ENCODE results near the gene ACSL3.
"Not testable (repeated sequence)": the region's sequence is repeated elsewhere in the genome, so short reads cannot be mapped to it uniquely, and the experiment has no call there.

Gene ACSL3

DNA sequence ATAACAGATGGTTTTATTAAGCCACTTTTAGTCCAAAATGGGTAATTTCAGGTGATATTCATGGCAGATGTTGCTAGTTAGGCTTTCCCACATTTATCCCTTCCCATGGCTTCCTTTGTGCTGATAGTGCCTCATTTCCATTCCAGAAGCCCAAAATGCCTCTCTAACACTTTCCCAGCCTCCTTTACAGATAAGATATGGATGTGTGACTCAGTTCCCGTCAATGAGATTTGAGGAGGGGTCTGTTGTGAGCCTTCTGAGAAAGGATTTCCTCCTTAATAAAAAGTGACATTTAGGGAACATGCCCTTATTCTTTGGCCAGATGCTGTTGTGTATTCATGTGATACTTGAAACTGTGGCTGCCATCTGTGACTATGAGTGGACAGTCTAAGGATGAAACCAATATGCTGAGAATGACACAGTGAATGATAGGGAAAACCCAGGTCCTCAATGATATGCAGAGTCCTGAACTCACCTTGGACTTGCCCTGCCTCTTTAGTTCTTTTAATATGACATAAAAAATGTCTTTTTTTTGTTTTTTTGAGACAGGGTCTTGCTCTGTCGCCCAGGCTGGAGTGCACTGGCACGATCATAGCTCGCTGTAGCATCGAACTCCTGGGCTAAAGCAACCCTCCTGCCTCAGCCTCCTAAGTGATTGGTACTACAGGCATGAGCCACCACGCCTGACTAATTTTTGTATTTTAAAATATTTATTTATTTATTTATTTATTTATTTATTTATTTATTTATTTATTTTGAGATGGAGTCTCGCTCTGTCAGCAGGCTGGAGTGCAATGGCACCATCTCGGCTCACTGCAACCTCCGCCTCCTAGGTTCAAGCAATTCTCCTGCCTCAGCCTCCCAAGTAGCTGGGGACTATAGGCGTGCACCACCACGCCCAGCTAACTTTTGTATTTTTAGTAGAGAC, 5.8 kb upstream of the ACSL3 start:
- no peak for DNase-seq

- DNase-seq = no peak
Measured at GRCh38 chr2:222859786-222860612, 837 bp upstream of the ACSL3 start.

GRCh38 chr2:222861411-222862105, 722 bp downstream of the ACSL3 start:
- DNase-seq = peak; percentile 32

- DNase-seq = no peak
Measured at GRCh38 chr2:222862106-222862908, 1.5 kb downstream of the ACSL3 start.

GRCh38 chr2:222862909-222863544, 2.2 kb downstream of the ACSL3 start:
- no peak for DNase-seq

DNA sequence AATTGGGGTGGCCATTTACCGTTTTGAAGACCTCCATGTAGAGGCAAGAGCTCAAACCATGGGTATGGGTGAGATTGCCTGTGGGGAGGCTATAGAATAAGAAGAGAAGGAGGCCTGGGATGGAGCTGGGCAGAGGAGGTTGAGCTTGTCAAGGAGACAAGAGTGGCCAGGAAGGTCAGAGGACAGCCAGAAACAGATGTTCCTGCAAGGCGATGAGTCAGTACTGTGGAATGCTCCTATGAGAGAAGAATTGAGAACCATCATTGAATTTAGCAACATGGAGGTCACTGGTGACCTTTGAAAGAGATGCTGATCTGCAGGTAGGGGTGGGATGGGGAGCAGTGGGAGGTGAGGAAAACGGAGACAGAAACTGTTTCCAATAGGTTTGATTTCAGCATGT, 3.5 kb downstream of the ACSL3 start:
- no peak for DNase-seq

DNA sequence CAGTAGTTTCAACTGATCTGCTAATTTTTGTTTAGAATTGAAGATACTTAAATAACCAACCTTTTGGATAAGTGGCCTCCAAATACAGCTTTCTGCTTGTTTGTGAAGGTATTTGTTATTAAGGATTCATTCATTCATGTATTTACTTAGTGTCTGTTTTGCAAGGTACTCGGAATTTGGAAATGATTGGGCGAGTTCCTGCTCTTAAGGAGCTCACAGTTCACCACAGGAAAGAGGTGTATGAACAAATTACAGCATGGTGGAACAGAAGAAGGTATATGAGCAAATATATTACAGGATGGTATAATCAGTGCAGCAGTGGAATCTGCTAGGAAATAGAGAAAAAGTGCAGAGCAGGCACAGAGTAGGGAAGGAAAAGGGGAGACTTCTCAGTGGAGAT, 4.5 kb downstream of the ACSL3 start:
- no peak for DNase-seq

DNA sequence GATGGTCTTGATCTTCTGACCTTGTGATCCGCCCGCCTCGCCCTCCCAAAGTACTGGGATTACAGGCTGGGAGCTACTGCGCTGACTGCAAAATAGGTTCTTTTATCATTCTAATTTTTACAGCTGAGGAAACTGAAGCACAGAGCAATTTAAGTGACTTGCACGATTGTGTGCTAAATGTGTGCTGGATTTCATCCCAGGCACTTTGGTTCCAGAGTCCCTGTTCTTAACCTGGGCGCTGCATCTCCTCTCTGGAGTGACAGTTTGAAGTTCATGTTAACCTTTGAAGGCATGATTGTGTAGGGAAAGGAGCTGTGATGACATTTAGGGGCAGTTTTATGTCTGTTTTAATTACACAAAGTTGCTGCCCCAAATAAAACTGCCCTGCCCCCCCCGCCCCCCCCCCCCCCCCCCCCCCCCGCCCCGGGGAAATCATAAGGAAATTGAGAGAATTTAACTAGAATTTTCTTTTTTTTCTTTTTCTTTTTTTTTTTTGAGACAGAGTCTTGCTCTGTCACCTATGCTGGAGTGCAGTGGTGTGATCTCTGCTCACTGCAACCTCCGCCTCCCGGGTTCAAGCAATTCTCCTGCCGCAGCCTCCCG, 5.6 kb downstream of the ACSL3 start:
- no peak for DNase-seq

GRCh38 chr2:222868560-222869251, 7.9 kb downstream of the ACSL3 start:
- DNase-seq = not testable (repeated sequence)

GRCh38 chr2:222869252-222869560, 8.4 kb downstream of the ACSL3 start:
- no peak for DNase-seq

DNA sequence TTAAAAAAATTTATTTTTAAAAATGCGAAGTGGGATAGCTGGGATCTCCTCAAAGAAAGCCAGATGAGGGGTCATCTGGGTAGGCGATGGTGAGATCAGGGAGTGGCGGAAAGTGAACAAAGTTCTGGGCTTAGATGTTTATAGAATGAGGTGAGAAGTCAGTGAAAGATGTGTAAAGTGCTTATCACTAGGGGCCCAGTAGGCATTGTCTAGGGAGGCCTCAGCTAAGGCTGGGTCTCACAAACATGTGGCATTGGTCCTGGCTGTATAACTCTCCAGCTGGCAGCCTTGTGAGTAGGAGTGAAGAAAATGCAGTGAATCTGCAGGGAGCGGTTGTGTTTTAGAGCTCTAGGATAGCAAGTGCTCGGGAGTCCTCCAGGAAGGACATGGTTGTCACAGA, 10.5 kb downstream of the ACSL3 start:
- no peak for DNase-seq

DNA sequence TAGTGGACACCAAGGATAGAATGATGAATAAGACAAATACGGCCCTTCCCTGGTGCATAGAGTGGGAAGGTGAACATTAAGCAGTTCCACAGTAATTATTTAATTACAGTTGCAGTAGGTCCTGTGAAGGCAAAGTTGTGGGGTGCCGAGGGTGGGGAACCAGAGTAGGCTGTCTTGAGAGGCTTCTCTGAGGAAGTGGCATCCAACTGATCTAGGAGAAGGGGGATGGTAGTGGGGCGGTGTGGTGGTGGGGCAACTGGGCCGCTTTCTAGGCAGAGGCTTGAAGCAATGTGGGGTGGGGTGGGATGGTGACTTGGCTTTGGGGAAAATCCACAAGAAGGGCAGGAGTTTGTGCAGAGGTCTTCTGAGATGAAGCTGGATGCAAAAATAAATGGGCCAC, 11.7 kb downstream of the ACSL3 start:
- DNase-seq = no peak

- DNase-seq = no peak
Measured at GRCh38 chr2:222875482-222875881, 14.6 kb downstream of the ACSL3 start.

- no peak for DNase-seq
Measured at GRCh38 chr2:222876947-222877346, 16.1 kb downstream of the ACSL3 start.

- no peak for DNase-seq
Measured at GRCh38 chr2:222877556-222878300, 16.9 kb downstream of the ACSL3 start.

DNA sequence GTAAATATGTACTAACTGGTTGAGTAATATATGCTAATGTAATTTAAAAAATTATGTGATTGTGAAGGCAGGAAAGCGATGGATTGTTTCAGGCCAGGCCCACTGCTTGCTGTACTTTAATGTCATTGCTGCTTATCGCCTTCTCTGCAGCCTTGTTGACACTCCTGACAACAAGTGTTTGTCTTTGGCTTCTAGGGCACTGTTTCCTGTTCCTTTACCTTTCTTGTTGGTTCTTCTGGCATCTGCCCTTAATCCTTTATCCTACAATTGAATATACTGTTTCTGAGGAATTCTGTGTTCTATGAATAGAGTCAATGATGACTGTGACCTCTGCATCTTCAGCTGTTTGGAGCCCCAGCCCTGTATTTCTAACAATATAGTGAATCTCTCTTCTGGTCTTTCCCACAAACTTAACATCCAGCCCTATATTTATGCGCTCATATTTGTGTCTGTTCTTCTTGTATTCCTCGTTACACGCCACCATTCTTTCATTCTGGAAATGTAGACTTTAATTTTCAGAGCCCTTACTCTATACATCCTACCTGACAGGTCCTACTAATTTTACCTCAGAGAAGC, 17.6 kb downstream of the ACSL3 start:
- DNase-seq = no peak

DNA sequence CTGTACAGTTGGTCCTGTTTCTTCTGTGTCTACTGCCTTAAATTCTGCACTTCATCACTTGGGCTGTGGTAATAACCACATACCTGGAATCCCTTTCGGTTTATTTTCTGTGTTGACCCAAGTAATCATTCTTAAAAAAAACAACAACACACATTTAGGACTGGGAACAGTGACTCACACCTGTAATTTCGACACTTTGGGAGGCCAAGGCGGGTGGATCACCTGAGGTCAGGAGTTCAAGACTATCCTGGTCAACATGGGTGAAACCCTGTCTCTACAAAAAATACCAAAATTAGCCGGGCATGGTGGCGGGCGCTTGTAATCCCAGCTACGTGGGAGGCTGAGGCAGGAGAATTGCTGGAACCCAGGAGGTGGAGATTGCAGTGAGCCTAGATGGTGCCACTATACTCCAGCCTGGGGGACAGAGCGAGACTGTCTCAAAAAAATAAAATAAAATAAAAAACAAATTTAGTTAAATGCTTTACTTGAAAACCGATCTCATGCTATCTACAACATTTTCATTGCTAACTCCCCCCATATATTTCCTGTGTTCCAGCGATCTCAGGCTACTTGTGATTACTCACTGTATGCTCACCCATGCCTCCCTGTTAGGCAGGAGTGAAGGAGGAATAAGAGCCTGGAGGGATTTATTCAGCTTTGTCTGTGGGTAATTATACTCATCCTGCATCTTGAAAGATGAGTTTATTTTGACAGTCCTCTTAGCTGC, 18.2 kb downstream of the ACSL3 start:
- DNase-seq = no peak

GRCh38 chr2:222879604-222879933, 18.7 kb downstream of the ACSL3 start:
- no peak for DNase-seq

DNA sequence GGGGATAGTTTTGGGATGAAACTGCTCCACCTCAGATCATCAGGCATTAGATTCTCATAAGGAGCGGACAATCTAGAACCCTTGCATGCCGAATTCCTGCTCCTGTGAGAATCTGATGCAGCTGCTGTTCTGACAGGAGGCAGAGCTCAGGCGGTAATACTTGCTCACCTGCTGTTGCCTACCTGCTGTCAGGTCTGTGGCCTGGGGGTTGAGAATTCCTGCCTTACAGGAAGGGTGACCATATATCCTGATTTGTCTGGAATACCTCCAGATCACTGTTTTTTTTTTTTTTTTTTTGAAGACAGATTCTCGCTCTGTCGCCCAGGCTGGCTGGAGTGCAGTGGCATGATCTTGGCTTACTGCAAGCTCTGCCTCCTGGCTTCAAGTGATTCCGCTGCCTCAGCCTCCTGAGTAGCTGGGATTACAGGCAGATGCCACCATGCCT, 21.7 kb downstream of the ACSL3 start:
- DNase-seq = no peak

Data from activated CD4-positive, alpha-beta T cell treated with anti-CD3 and anti-CD28 coated beads, Interleukin-10, Interleukin-2, amounts not matched to agents 100 ng/mL and 50 ng/mL, durations not matched to agents 16 hours and 8 hours (primary cell).